HCT116 (cell line): Measurements from ENCODE around the gene FSHR. TPM values are rescaled to one million over a fixed set of nuclear protein-coding genes. Genes with fewer than 3 reads are reported as not detected.

Source experiments
- ATAC-seq: fragments of 200-7000 bp; cut with Tn5 transposase; 2 replicates; pipeline ENCODE4 v1.9.1; 2020; ENCODE audit warnings: mild to moderate bottlenecking, moderate library complexity
- BruUV-seq: library from RNA; stranded (reverse); fragments of 400-500 nt; replicated peaks from 2 replicates; lab custom pipeline; 2021; lab: Mats Ljungman, UMichigan
- CTCF ChIA-PET: fragments of 300-600 bp; sonication (Branson Sonifier 250); formaldehyde crosslinking; loops from one replicate; lab custom pipeline; 2021; ENCODE audit warnings: antibody characterized with exemption; lab: Charles Lee
- POLR2A ChIA-PET: fragments of 300-600, 350-600 bp; sonication (Branson Sonifier 250); formaldehyde crosslinking; loops from one replicate; lab custom pipeline; 2021; ENCODE audit warnings: antibody characterized with exemption; lab: Charles Lee
- RAD21 ChIA-PET, 2 experiments: fragments of 300-600 bp; sonication (Branson Sonifier 250); formaldehyde crosslinking; loops; one replicate each; lab custom pipeline; 2023; ENCODE audit warnings: low total read pairs in 2 of 2; ENCODE audit not compliant: uncharacterized antibody in 2 of 2, unreplicated experiment in 2 of 2, low non-redundant PET in 1 of 2; lab: Charles Lee
- DNase-seq: peaks from one replicate; pipeline ENCODE4 v3.0.0-alpha.2; 2010; ENCODE audit warnings: low read depth, low spot score
- H2AFZ ChIP-seq: fragments of 200-600 bp; shearing (Covaris generic), sonication (generic); 2 replicates; pipeline ENCODE4 v1.6.1; 2017; ENCODE audit warnings: low read depth, mixed run types, mixed read lengths, antibody characterized with exemption, low read length; ENCODE audit not compliant: poor library complexity, severe bottlenecking
- H3K27ac ChIP-seq: 2 replicates; pipeline ENCODE4 v1.5.1; 2012; ENCODE audit warnings: low read depth, low read length
- H3K27me3 ChIP-seq: fragments of 200-600 bp; sonication (generic); 2 replicates; pipeline ENCODE4 v1.6.1; 2016; ENCODE audit warnings: mixed run types, low read length, mixed read lengths; ENCODE audit not compliant: insufficient read depth
- H3K36me3 ChIP-seq, 2 experiments: fragments of 200-500 bp in 1 of 2; fragments of 200-600 bp in 1 of 2; sonication (Bioruptor generic) in 1 of 2; sonication (generic) in 1 of 2; 2 replicates each; pipeline versions ENCODE4 v1.5.1 to v1.6.1; 2014 to 2016; ENCODE audit warnings: low read length in 2 of 2, inconsistent platforms in 1 of 2, mixed read lengths in 1 of 2, mixed run types in 1 of 2; ENCODE audit not compliant: insufficient read depth in 2 of 2, control insufficient read depth in 1 of 2
- H3K4me1 ChIP-seq, 2 experiments: fragments of 200-600 bp in 1 of 2; sonication (generic) in 1 of 2; 2 replicates each; pipeline versions ENCODE4 v1.5.1 to v1.6.1; 2012 to 2017; ENCODE audit warnings: low read length in 2 of 2, inconsistent platforms in 1 of 2, mild to moderate bottlenecking in 1 of 2, mixed read lengths in 1 of 2, mixed run types in 1 of 2, moderate library complexity in 1 of 2; ENCODE audit not compliant: insufficient read depth in 2 of 2, control insufficient read depth in 1 of 2
- H3K4me2 ChIP-seq: fragments of 200-600 bp; sonication (generic); 2 replicates; pipeline ENCODE4 v1.6.1; 2017; ENCODE audit warnings: mixed run types, low read length, mixed read lengths
- H3K4me3 ChIP-seq, 2 experiments: fragments of 200-600 bp in 1 of 2; sonication (generic) in 1 of 2; replicated peaks in 1 of 2; 2 replicates each; pipeline ENCODE4 v1.5.1; 2011 to 2016; ENCODE audit warnings: low read length in 2 of 2, control low read depth in 1 of 2, low read depth in 1 of 2, mild to moderate bottlenecking in 1 of 2, mixed read lengths in 1 of 2, mixed run types in 1 of 2
- H3K79me2 ChIP-seq: fragments of 200-600 bp; sonication (generic); 2 replicates; pipeline ENCODE4 v1.6.1; 2017; ENCODE audit warnings: mild to moderate bottlenecking, mixed run types, low read length, moderate library complexity, mixed read lengths; ENCODE audit not compliant: insufficient read depth
- H3K9ac ChIP-seq: fragments of 200-600 bp; sonication (generic); 2 replicates; pipeline ENCODE4 v1.6.1; 2016; ENCODE audit warnings: low read length, mixed read lengths
- H3K9me2 ChIP-seq: fragments of 200-600 bp; sonication (generic), shearing (Covaris generic); 2 replicates; pipeline ENCODE4 v1.6.1; 2017; ENCODE audit warnings: mixed run types, mild to moderate bottlenecking, moderate library complexity; ENCODE audit not compliant: insufficient read depth
- H3K9me3 ChIP-seq, 2 experiments: fragments of 200-500 bp in 1 of 2; fragments of 200-600 bp in 1 of 2; sonication (Bioruptor generic) in 1 of 2; sonication (generic) in 1 of 2; 2 replicates each; pipeline ENCODE4 v1.6.1; 2014 to 2017; ENCODE audit warnings: low read length in 2 of 2, mixed read lengths in 2 of 2, inconsistent platforms in 1 of 2, low read depth in 1 of 2, mild to moderate bottlenecking in 1 of 2, mixed run types in 1 of 2, moderate library complexity in 1 of 2; ENCODE audit not compliant: control insufficient read depth in 1 of 2, insufficient read depth in 1 of 2
- H4K20me1 ChIP-seq: fragments of 200-600 bp; sonication (generic), shearing (Covaris generic); 2 replicates; pipeline ENCODE4 v1.6.1; 2017; ENCODE audit warnings: mixed run types, mild to moderate bottlenecking, moderate library complexity; ENCODE audit not compliant: insufficient read depth
- ATF3 ChIP-seq: IDR thresholded peaks from 2 replicates; pipeline ENCODE4 v1.6.1; 2012
- CEBPB ChIP-seq: IDR thresholded peaks from 2 replicates; pipeline ENCODE4 v1.6.1; 2012; ENCODE audit warnings: low read depth
- CTCF ChIP-seq, 3 experiments: fragments of 200-600 bp in 1 of 3; sonication (generic) in 1 of 3; IDR thresholded peaks in 2 of 3; conservative IDR thresholded peaks in 1 of 3; 2 replicates each; pipeline ENCODE4 v1.5.1; 2012 to 2017; ENCODE audit warnings: low read depth in 2 of 3, low read length in 2 of 3, antibody characterized with exemption in 1 of 3, borderline replicate concordance in 1 of 3, control low read depth in 1 of 3, mild to moderate bottlenecking in 1 of 3, mixed read lengths in 1 of 3, mixed run types in 1 of 3, moderate library complexity in 1 of 3; ENCODE audit not compliant: insufficient read depth in 1 of 3
- ELF1 ChIP-seq: IDR thresholded peaks from 2 replicates; pipeline ENCODE4 v1.6.1; 2012; ENCODE audit warnings: low read depth, borderline replicate concordance
- FOSL1 ChIP-seq: IDR thresholded peaks from 2 replicates; pipeline ENCODE4 v1.6.1; 2012; ENCODE audit warnings: low read depth
- JUND ChIP-seq: IDR thresholded peaks from 2 replicates; pipeline ENCODE4 v1.6.1; 2012
- POLR2AphosphoS5 ChIP-seq: IDR thresholded peaks from 2 replicates; pipeline ENCODE4 v1.6.1; 2011; ENCODE audit warnings: mild to moderate bottlenecking, low read depth, low read length, moderate library complexity
- RAD21 ChIP-seq: IDR thresholded peaks from 2 replicates; pipeline ENCODE4 v1.6.1; 2012; ENCODE audit warnings: low read depth, mild to moderate bottlenecking
- REST ChIP-seq: IDR thresholded peaks from 2 replicates; pipeline ENCODE4 v1.6.1; 2012; ENCODE audit warnings: low read depth
- SRF ChIP-seq: IDR thresholded peaks from 2 replicates; pipeline ENCODE4 v1.6.1; 2012; ENCODE audit warnings: low read depth
- TCF7L2 ChIP-seq: IDR thresholded peaks from 2 replicates; pipeline ENCODE4 v1.7.0; 2011; ENCODE audit warnings: borderline replicate concordance, inconsistent platforms; ENCODE audit not compliant: insufficient read depth, insufficient read length; ENCODE audit errors: extremely low read depth
- ZFX ChIP-seq: fragments of 450-650 bp; IDR thresholded peaks from 2 replicates; pipeline ENCODE4 v1.6.1; 2017
- ZNF274 ChIP-seq: fragments of 200-500 bp; sonication (Bioruptor generic); IDR thresholded peaks from 2 replicates; pipeline ENCODE4 v1.6.1; 2014; ENCODE audit warnings: mild to moderate bottlenecking, low read depth, low read length, inconsistent platforms
- intact Hi-C: fragments of 100-400 bp; cut with micrococcal nuclease; formaldehyde crosslinking; loops from 2 replicates; pipeline ENCODE4 v1.10.0; 2022
- total RNA-seq: library from RNA; stranded (reverse); gene quantifications from one replicate; pipeline ENCODE4 v1.2.1, GENCODE V29; 2021; ENCODE audit not compliant: unreplicated experiment
- TF ChIP-seq, protein P1 (sequence below): IDR thresholded peaks from 2 replicates; pipeline ENCODE4 v1.6.1; 2012

The FSHR gene
- total RNA-seq, 1 experiment from 2014 or later = not detected

- ATAC-seq (no peak), DNase-seq (no peak)
- no peak overlapping the region for H2AFZ ChIP-seq
- ChIA-PET POLR2A (no interaction called here), CTCF (no interaction called here), RAD21 (no interaction called here)
- peaks cover 6% of the 10 kb centered on the region; the same call in 1 of the 2 replicates for H3K27me3 ChIP-seq
- no peaks in the 10 kb centered on the region for H3K36me3 ChIP-seq
- H3K4me1 ChIP-seq = no peaks in the 10 kb centered on the region
- no peak overlapping the region for H3K4me3 ChIP-seq
- BruUV-seq = no TSS peak
- no peaks in the 10 kb centered on the region for H3K9me3 ChIP-seq
- no peaks in the 10 kb centered on the region for H3K79me2 ChIP-seq
- no peak overlapping the region for H3K4me2 ChIP-seq
- no peak overlapping the region for H3K27ac ChIP-seq
- no peaks in the 10 kb centered on the region for H3K9me2 ChIP-seq
- intact Hi-C loops = no loop called here
- TF ChIP-seq CEBPB = no peak
- TF ChIP-seq, protein P1, sequence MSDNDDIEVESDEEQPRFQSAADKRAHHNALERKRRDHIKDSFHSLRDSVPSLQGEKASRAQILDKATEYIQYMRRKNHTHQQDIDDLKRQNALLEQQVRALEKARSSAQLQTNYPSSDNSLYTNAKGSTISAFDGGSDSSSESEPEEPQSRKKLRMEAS = no peak
- no peak for TF ChIP-seq ATF3
- no peak for TF ChIP-seq RAD21
- TF ChIP-seq TCF7L2 = no peak
- H3K9ac ChIP-seq = no peak overlapping the region
- H4K20me1 ChIP-seq = no peaks in the 10 kb centered on the region
Measured at GRCh38 chr2:48927355-48927754, 227.0 kb downstream of the FSHR start.

- ChIA-PET RAD21 (no interaction called here), POLR2A (no interaction called here), CTCF (no interaction called here)
- Histone ChIP-seq H3K27ac (no peak overlapping the region), H3K36me3 (no peaks in the 10 kb centered on the region), H3K27me3 (peaks cover 4% of the 10 kb centered on the region; the same call in 1 of the 2 replicates), H3K79me2 (no peaks in the 10 kb centered on the region), H3K9ac (no peak overlapping the region), H3K4me3 (no peak overlapping the region), H3K9me3 (no peaks in the 10 kb centered on the region), H3K4me1 (no peaks in the 10 kb centered on the region), H3K4me2 (no peak overlapping the region), H3K9me2 (no peaks in the 10 kb centered on the region), H2AFZ (no peak overlapping the region), H4K20me1 (no peaks in the 10 kb centered on the region)
- no TSS peak for BruUV-seq
- no peak for ATAC-seq
- intact Hi-C loops = no loop called here
- DNase-seq = no peak
- TF ChIP-seq CTCF (IDR thresholded peaks at IDR 0.05 in 2 of 3, conservative IDR thresholded peaks at IDR 0.05 in 1 of 3; ENCODE audit: borderline replicate concordance in 1 of 3, insufficient read depth in 1 of 3, low read depth in 2 of 3, low read length in 2 of 3) (no peak), POLR2AphosphoS5 (no peak), ZNF274 (no peak), FOSL1 (no peak), JUND (no peak), ZFX (no peak), ATF3 (no peak), SRF (no peak), REST (no peak), TCF7L2 (no peak), ELF1 (no peak)
- TF ChIP-seq, protein P1 = no peak
Measured at GRCh38 chr2:48915884-48916283, 238.4 kb downstream of the FSHR start.
